K562 (cell line): ENCODE results near the gene HMCES.

Source experiments
- CBFB ChIP-seq: sonication (generic); formaldehyde crosslinking; IDR thresholded peaks from 2 replicates; pipeline ENCODE4 v1.4.0; 2020; ENCODE audit warnings: mild to moderate bottlenecking, missing genetic modification reagents
- CHD1 ChIP-seq: fragments of 200-600 bp; sonication (generic); IDR thresholded peaks from one replicate; pipeline ENCODE4 v1.6.1; 2012; ENCODE audit warnings: mild to moderate bottlenecking, moderate library complexity, low read length, inconsistent platforms
- EP300 ChIP-seq: IDR thresholded peaks from 2 replicates; pipeline ENCODE4 v1.6.1; 2012; ENCODE audit warnings: low read length, improper control_type of control experiment
- EZH2 ChIP-seq: IDR thresholded peaks from 2 replicates; pipeline ENCODE4 v1.6.1; 2012; ENCODE audit warnings: low read depth, mild to moderate bottlenecking, inconsistent platforms, low read length, borderline replicate concordance
- MAFK ChIP-seq: IDR thresholded peaks from 2 replicates; pipeline ENCODE4 v1.6.1; 2011; ENCODE audit warnings: low read length, improper control_type of control experiment
- NBN ChIP-seq: fragments of 450-650 bp; IDR thresholded peaks from 2 replicates; pipeline ENCODE4 v1.6.1; 2016; ENCODE audit warnings: low read depth, mild to moderate bottlenecking
- POLR2AphosphoS2 ChIP-seq: IDR thresholded peaks from 2 replicates; pipeline ENCODE4 v1.6.1; 2012; ENCODE audit warnings: low read length, improper control_type of control experiment
- RFX5 ChIP-seq: IDR thresholded peaks from 2 replicates; pipeline ENCODE4 v1.6.1; 2011; ENCODE audit warnings: low read depth, mild to moderate bottlenecking, improper control_type of control experiment, low read length
- U2AF1 ChIP-seq: fragments of 200-400 bp; formaldehyde crosslinking; optimal IDR thresholded peaks from 2 replicates; pipeline ENCODE3; 2017; ENCODE audit warnings: mild to moderate bottlenecking, low read depth, low read length, moderate library complexity
- TF ChIP-seq, protein P1 (sequence below), 3 experiments: IDR thresholded peaks in 2 of 3; conservative IDR thresholded peaks in 1 of 3; 2 replicates each; pipeline ENCODE4 v1.5.1; 2011 to 2012; ENCODE audit warnings: low read length in 3 of 3, mild to moderate bottlenecking in 3 of 3, control low read depth in 2 of 3, improper control_type of control experiment in 1 of 3, inconsistent platforms in 1 of 3, low read depth in 1 of 3, mixed read lengths in 1 of 3, moderate library complexity in 1 of 3; ENCODE audit not compliant: insufficient read depth in 2 of 3

DNA sequence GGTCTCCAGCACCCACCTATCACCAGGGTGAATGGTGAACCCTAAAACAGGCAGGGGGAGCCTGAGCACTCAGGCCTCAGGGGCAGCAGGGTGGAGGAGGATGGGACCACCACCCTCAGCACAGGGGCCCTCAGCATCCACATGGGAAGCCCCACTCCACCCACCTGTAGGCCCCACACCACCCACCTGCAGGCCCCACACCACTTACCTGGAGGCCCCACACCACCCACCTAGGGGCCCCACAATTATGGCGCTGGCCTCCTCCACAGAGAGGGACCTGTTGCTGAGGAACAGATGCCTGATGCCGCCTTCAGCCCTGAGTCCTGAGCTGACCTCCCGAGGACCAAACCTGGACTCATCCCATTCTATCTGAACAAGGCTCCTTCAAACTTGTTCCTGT is 46.7 kb downstream of the HMCES start:
- TF ChIP-seq, protein P1, sequence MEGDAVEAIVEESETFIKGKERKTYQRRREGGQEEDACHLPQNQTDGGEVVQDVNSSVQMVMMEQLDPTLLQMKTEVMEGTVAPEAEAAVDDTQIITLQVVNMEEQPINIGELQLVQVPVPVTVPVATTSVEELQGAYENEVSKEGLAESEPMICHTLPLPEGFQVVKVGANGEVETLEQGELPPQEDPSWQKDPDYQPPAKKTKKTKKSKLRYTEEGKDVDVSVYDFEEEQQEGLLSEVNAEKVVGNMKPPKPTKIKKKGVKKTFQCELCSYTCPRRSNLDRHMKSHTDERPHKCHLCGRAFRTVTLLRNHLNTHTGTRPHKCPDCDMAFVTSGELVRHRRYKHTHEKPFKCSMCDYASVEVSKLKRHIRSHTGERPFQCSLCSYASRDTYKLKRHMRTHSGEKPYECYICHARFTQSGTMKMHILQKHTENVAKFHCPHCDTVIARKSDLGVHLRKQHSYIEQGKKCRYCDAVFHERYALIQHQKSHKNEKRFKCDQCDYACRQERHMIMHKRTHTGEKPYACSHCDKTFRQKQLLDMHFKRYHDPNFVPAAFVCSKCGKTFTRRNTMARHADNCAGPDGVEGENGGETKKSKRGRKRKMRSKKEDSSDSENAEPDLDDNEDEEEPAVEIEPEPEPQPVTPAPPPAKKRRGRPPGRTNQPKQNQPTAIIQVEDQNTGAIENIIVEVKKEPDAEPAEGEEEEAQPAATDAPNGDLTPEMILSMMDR (IDR thresholded peaks at IDR 0.05 in 2 of 3, conservative IDR thresholded peaks at IDR 0.05 in 1 of 3; ENCODE audit: insufficient read depth in 2 of 3, low read depth in 1 of 3, low read length in 3 of 3), result no peak
- no peak for TF ChIP-seq MAFK
- no peak for TF ChIP-seq RFX5
- TF ChIP-seq EP300, result no peak
- TF ChIP-seq U2AF1, result no peak
- TF ChIP-seq EZH2, result no peak
- no peak for TF ChIP-seq CBFB (CRISPR knock-in tag)
- TF ChIP-seq NBN, result no peak
- no peak for TF ChIP-seq CHD1
- no peak for TF ChIP-seq POLR2AphosphoS2
